Measurements from ENCODE around the gene HMBS.

DNA sequence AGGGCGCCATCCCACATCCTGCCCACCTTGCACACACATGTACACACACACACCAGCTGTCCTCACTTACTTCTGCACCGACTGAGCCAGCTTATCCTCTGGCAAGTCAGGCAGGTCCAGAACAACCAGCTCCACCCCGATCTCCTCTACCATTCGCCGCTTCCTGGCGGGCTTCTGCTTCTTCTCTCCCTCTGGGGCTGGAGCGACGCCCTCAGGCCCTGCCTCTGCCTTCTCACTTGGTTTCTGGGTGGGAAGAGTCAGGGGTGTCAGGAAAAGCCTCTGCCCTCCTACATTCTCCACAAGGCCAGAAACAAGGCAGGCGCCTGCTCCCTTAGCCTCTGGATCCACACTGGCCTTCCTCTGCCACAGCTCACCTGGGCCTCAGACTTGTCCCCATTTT, 36.0 kb upstream of the HMBS start:
- TF ChIP-seq, protein P1, sequence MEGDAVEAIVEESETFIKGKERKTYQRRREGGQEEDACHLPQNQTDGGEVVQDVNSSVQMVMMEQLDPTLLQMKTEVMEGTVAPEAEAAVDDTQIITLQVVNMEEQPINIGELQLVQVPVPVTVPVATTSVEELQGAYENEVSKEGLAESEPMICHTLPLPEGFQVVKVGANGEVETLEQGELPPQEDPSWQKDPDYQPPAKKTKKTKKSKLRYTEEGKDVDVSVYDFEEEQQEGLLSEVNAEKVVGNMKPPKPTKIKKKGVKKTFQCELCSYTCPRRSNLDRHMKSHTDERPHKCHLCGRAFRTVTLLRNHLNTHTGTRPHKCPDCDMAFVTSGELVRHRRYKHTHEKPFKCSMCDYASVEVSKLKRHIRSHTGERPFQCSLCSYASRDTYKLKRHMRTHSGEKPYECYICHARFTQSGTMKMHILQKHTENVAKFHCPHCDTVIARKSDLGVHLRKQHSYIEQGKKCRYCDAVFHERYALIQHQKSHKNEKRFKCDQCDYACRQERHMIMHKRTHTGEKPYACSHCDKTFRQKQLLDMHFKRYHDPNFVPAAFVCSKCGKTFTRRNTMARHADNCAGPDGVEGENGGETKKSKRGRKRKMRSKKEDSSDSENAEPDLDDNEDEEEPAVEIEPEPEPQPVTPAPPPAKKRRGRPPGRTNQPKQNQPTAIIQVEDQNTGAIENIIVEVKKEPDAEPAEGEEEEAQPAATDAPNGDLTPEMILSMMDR (conservative IDR thresholded peaks at IDR 0.05; ENCODE audit: low read depth in 2 of 2): no peak
- no peak for TF ChIP-seq EZH2 (IDR thresholded peaks at IDR 0.05; ENCODE audit: low read depth, unreplicated experiment)
- no peak for TF ChIP-seq POLR2AphosphoS5 (IDR thresholded peaks at IDR 0.05; ENCODE audit: low read depth)
- no peak for TF ChIP-seq ZNF331 (CRISPR knock-in tag; IDR thresholded peaks at IDR 0.05; ENCODE audit: low read depth)
- TF ChIP-seq, protein P2, sequence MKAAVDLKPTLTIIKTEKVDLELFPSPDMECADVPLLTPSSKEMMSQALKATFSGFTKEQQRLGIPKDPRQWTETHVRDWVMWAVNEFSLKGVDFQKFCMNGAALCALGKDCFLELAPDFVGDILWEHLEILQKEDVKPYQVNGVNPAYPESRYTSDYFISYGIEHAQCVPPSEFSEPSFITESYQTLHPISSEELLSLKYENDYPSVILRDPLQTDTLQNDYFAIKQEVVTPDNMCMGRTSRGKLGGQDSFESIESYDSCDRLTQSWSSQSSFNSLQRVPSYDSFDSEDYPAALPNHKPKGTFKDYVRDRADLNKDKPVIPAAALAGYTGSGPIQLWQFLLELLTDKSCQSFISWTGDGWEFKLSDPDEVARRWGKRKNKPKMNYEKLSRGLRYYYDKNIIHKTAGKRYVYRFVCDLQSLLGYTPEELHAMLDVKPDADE (IDR thresholded peaks at IDR 0.05): no peak
- TF ChIP-seq JUNB (IDR thresholded peaks at IDR 0.05; ENCODE audit: unreplicated experiment): no peak
- no peak for TF ChIP-seq CREB1 (CRISPR knock-in tag; IDR thresholded peaks at IDR 0.05; ENCODE audit: low read depth)
- TF ChIP-seq, protein P3, sequence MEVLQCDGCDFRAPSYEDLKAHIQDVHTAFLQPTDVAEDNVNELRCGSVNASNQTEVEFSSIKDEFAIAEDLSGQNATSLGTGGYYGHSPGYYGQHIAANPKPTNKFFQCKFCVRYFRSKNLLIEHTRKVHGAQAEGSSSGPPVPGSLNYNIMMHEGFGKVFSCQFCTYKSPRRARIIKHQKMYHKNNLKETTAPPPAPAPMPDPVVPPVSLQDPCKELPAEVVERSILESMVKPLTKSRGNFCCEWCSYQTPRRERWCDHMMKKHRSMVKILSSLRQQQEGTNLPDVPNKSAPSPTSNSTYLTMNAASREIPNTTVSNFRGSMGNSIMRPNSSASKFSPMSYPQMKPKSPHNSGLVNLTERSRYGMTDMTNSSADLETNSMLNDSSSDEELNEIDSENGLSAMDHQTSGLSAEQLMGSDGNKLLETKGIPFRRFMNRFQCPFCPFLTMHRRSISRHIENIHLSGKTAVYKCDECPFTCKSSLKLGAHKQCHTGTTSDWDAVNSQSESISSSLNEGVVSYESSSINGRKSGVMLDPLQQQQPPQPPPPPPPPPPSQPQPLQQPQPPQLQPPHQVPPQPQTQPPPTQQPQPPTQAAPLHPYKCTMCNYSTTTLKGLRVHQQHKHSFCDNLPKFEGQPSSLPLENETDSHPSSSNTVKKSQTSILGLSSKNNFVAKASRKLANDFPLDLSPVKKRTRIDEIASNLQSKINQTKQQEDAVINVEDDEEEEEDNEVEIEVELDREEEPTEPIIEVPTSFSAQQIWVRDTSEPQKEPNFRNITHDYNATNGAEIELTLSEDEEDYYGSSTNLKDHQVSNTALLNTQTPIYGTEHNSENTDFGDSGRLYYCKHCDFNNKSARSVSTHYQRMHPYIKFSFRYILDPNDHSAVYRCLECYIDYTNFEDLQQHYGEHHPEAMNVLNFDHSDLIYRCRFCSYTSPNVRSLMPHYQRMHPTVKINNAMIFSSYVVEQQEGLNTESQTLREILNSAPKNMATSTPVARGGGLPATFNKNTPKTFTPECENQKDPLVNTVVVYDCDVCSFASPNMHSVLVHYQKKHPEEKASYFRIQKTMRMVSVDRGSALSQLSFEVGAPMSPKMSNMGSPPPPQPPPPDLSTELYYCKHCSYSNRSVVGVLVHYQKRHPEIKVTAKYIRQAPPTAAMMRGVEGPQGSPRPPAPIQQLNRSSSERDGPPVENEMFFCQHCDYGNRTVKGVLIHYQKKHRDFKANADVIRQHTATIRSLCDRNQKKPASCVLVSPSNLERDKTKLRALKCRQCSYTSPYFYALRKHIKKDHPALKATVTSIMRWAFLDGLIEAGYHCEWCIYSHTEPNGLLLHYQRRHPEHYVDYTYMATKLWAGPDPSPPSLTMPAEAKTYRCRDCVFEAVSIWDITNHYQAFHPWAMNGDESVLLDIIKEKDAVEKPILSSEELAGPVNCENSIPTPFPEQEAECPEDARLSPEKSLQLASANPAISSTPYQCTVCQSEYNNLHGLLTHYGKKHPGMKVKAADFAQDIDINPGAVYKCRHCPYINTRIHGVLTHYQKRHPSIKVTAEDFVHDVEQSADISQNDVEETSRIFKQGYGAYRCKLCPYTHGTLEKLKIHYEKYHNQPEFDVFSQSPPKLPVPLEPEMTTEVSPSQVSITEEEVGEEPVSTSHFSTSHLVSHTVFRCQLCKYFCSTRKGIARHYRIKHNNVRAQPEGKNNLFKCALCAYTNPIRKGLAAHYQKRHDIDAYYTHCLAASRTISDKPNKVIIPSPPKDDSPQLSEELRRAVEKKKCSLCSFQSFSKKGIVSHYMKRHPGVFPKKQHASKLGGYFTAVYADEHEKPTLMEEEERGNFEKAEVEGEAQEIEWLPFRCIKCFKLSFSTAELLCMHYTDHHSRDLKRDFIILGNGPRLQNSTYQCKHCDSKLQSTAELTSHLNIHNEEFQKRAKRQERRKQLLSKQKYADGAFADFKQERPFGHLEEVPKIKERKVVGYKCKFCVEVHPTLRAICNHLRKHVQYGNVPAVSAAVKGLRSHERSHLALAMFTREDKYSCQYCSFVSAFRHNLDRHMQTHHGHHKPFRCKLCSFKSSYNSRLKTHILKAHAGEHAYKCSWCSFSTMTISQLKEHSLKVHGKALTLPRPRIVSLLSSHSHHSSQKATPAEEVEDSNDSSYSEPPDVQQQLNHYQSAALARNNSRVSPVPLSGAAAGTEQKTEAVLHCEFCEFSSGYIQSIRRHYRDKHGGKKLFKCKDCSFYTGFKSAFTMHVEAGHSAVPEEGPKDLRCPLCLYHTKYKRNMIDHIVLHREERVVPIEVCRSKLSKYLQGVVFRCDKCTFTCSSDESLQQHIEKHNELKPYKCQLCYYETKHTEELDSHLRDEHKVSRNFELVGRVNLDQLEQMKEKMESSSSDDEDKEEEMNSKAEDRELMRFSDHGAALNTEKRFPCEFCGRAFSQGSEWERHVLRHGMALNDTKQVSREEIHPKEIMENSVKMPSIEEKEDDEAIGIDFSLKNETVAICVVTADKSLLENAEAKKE (CRISPR knock-in tag; IDR thresholded peaks at IDR 0.05): no peak
- TF ChIP-seq EZH2phosphoT487 (IDR thresholded peaks at IDR 0.05; ENCODE audit: unreplicated experiment): no peak
- TF ChIP-seq, protein P4, sequence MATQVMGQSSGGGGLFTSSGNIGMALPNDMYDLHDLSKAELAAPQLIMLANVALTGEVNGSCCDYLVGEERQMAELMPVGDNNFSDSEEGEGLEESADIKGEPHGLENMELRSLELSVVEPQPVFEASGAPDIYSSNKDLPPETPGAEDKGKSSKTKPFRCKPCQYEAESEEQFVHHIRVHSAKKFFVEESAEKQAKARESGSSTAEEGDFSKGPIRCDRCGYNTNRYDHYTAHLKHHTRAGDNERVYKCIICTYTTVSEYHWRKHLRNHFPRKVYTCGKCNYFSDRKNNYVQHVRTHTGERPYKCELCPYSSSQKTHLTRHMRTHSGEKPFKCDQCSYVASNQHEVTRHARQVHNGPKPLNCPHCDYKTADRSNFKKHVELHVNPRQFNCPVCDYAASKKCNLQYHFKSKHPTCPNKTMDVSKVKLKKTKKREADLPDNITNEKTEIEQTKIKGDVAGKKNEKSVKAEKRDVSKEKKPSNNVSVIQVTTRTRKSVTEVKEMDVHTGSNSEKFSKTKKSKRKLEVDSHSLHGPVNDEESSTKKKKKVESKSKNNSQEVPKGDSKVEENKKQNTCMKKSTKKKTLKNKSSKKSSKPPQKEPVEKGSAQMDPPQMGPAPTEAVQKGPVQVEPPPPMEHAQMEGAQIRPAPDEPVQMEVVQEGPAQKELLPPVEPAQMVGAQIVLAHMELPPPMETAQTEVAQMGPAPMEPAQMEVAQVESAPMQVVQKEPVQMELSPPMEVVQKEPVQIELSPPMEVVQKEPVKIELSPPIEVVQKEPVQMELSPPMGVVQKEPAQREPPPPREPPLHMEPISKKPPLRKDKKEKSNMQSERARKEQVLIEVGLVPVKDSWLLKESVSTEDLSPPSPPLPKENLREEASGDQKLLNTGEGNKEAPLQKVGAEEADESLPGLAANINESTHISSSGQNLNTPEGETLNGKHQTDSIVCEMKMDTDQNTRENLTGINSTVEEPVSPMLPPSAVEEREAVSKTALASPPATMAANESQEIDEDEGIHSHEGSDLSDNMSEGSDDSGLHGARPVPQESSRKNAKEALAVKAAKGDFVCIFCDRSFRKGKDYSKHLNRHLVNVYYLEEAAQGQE (IDR thresholded peaks at IDR 0.05; ENCODE audit: unreplicated experiment): no peak
- TF ChIP-seq ZNF114 (CRISPR knock-in tag; IDR thresholded peaks at IDR 0.05): no peak
- TF ChIP-seq NANOG (IDR thresholded peaks at IDR 0.05; ENCODE audit: borderline replicate concordance): no peak
- TF ChIP-seq STAT1 (IDR thresholded peaks at IDR 0.05; ENCODE audit: unreplicated experiment): no peak

Measured in GM23338 (cell line).